Measurements from ENCODE around the gene C1R.
"Not testable (repeated sequence)": the region's sequence is repeated elsewhere in the genome, so short reads cannot be mapped to it uniquely, and the experiment has no call there.

The C1R gene

GRCh38 chr12:7107181-7107580, 14.9 kb upstream of the C1R start:
- not testable (repeated sequence) for H3K9me3 ChIP-seq (ENCODE audit: control insufficient read depth, insufficient read depth, low read depth, low read length); H3K4me1 ChIP-seq (ENCODE audit: control insufficient read depth, insufficient read depth, low read length); H3K27ac ChIP-seq (ENCODE audit: extremely low read depth, low read depth, low read length); H3K4me3 ChIP-seq (ENCODE audit: low read depth, low read length)
- CTCF ChIA-PET, result interaction anchor here (0.6 to 4.3 kb wide), 11 partner anchors 12 to 410 kb away, joined by 3 to 24 read pairs (median 7); partner anchors contain the start of genes C12orf57, C1R, RNU7-1 and USP5
- POLR2A ChIA-PET, result interaction anchor here (1.5 to 3.2 kb wide), 2 partner anchors 161 to 163 kb away, joined by 5 to 20 read pairs; partner anchors contain the start of genes C12orf57 and RNU7-1
- H3K36me3 ChIP-seq (ENCODE audit: control insufficient read depth in 2 of 2, insufficient read depth in 1 of 2, low read length in 2 of 2), result peaks cover 0 to 12% of the 10 kb centered on the region in 2 experiments; a peak in 1 of 3 replicates
- TF ChIP-seq ZNF121 (tag by site-specific recombination; IDR thresholded peaks at IDR 0.05), result peak; percentile 66

GRCh38 chr12:7106082-7106481, 13.8 kb upstream of the C1R start:
- no peaks in the 10 kb centered on the region for H3K9me3 ChIP-seq (ENCODE audit: control insufficient read depth, insufficient read depth, low read depth, low read length)
- ChIA-PET POLR2A (no interaction called here), CTCF (interaction anchor here (1.1 to 4.3 kb wide), 3 partner anchors 13 to 57 kb away, joined by 3 to 24 read pairs (median 18); partner anchors contain the start of gene C1R)
- H3K4me1 ChIP-seq (ENCODE audit: control insufficient read depth, insufficient read depth, low read length), result no peaks in the 10 kb centered on the region
- H3K36me3 ChIP-seq (ENCODE audit: control insufficient read depth in 2 of 2, insufficient read depth in 1 of 2, low read length in 2 of 2), result peaks cover 0 to 17% of the 10 kb centered on the region in 2 experiments; a peak in 1 of 3 replicates
- H3K27ac ChIP-seq (ENCODE audit: extremely low read depth, low read depth, low read length), result no peak overlapping the region
- no peak overlapping the region for H3K4me3 ChIP-seq (ENCODE audit: low read depth, low read length)
- TF ChIP-seq, protein P1, sequence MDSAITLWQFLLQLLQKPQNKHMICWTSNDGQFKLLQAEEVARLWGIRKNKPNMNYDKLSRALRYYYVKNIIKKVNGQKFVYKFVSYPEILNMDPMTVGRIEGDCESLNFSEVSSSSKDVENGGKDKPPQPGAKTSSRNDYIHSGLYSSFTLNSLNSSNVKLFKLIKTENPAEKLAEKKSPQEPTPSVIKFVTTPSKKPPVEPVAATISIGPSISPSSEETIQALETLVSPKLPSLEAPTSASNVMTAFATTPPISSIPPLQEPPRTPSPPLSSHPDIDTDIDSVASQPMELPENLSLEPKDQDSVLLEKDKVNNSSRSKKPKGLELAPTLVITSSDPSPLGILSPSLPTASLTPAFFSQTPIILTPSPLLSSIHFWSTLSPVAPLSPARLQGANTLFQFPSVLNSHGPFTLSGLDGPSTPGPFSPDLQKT (IDR thresholded peaks at IDR 0.05; ENCODE audit: borderline replicate concordance, low read depth, low read length), result no peak
- TF ChIP-seq ZNF394 (tag by site-specific recombination; IDR thresholded peaks at IDR 0.05; ENCODE audit: borderline replicate concordance) (no peak), ZNF175 (tag by site-specific recombination; IDR thresholded peaks at IDR 0.05) (no peak), HOXA7 (CRISPR knock-in tag; IDR thresholded peaks at IDR 0.05; ENCODE audit: borderline replicate concordance) (no peak), GLIS2 (tag by site-specific recombination; IDR thresholded peaks at IDR 0.05) (no peak), ZNF274 (IDR thresholded peaks at IDR 0.05; ENCODE audit: low read length) (no peak), ZNF274 (tag by site-specific recombination; IDR thresholded peaks at IDR 0.05; ENCODE audit: borderline replicate concordance) (no peak), BCL11A (tag by site-specific recombination; IDR thresholded peaks at IDR 0.05; ENCODE audit: low read depth) (no peak)

GRCh38 chr12:7103837-7104584, 11.8 kb upstream of the C1R start:
- peaks cover 0 to 26% of the 10 kb centered on the region in 2 experiments; a peak in 1 of 3 replicates for H3K36me3 ChIP-seq (ENCODE audit: control insufficient read depth in 2 of 2, insufficient read depth in 1 of 2, low read length in 2 of 2)
- TF ChIP-seq ZNF433 (tag by site-specific recombination; IDR thresholded peaks at IDR 0.05; ENCODE audit: low read depth), result no peak
- TF ChIP-seq ZNF354C (tag by site-specific recombination; IDR thresholded peaks at IDR 0.05; ENCODE audit: borderline replicate concordance, low read depth), result no peak
- no peak for TF ChIP-seq EGR2 (tag by site-specific recombination; IDR thresholded peaks at IDR 0.05; ENCODE audit: low read depth)
- TF ChIP-seq ZSCAN30 (tag by site-specific recombination; IDR thresholded peaks at IDR 0.05), result no peak
- TF ChIP-seq ZNF416 (tag by site-specific recombination; IDR thresholded peaks at IDR 0.05), result no peak
- no peak for TF ChIP-seq ZNF473 (tag by site-specific recombination; IDR thresholded peaks at IDR 0.05)
- TF ChIP-seq ZBTB7A (tag by site-specific recombination; IDR thresholded peaks at IDR 0.05; ENCODE audit: low read depth), result no peak
- TF ChIP-seq KLF8 (tag by site-specific recombination; IDR thresholded peaks at IDR 0.05), result no peak
- TF ChIP-seq, protein P2, sequence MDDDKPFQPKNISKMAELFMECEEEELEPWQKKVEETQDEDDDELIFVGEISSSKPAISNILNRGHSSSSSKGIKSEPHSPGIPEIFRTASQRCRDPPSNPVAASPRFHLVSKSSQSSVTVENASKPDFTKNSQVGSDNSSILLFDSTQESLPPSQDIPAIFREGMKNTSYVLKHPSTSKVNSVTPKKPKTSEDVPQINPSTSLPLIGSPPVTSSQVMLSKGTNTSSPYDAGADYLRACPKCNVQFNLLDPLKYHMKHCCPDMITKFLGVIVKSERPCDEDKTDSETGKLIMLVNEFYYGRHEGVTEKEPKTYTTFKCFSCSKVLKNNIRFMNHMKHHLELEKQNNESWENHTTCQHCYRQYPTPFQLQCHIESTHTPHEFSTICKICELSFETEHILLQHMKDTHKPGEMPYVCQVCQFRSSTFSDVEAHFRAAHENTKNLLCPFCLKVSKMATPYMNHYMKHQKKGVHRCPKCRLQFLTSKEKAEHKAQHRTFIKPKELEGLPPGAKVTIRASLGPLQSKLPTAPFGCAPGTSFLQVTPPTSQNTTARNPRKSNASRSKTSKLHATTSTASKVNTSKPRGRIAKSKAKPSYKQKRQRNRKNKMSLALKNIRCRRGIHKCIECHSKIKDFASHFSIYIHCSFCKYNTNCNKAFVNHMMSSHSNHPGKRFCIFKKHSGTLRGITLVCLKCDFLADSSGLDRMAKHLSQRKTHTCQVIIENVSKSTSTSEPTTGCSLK (tag by site-specific recombination; IDR thresholded peaks at IDR 0.05), result no peak
- TF ChIP-seq ZEB2 (tag by site-specific recombination; IDR thresholded peaks at IDR 0.05), result no peak

More at GRCh38 chr12:7103837-7104584, 11.8 kb upstream of the C1R start:
- H3K9me3 ChIP-seq (ENCODE audit: control insufficient read depth, insufficient read depth, low read depth, low read length), result no peaks in the 10 kb centered on the region
- no peak overlapping the region for H3K4me3 ChIP-seq (ENCODE audit: low read depth, low read length)
- H3K4me1 ChIP-seq (ENCODE audit: control insufficient read depth, insufficient read depth, low read length), result no peaks in the 10 kb centered on the region
- ChIA-PET POLR2A (no interaction called here), CTCF (interaction anchor here (0.8 to 1.4 kb wide), 2 partner anchors 9 to 159 kb away, joined by 3 to 4 read pairs; no protein-coding TSS in a partner anchor)
- no peak overlapping the region for H3K27ac ChIP-seq (ENCODE audit: extremely low read depth, low read depth, low read length)
